Endothelial cell of umbilical vein (primary cell): ENCODE results near the gene CLIC6. TPM values are rescaled to one million over a fixed set of nuclear protein-coding genes. Genes with fewer than 3 reads are reported as not detected.

Source experiments
- BruUV-seq: library from RNA; stranded (reverse); fragments of 400-500 nt; replicated peaks from 2 replicates; lab custom pipeline; 2021; lab: Mats Ljungman, UMichigan
- CTCF ChIA-PET: fragments of 300-600, 350-600 bp; sonication (Branson Sonifier 250); formaldehyde crosslinking; loops from one replicate; lab custom pipeline; 2021; ENCODE audit warnings: antibody characterized with exemption, inconsistent platforms; lab: Charles Lee
- POLR2A ChIA-PET: fragments of 300-600, 350-600 bp; sonication (Branson Sonifier 250); formaldehyde crosslinking; loops from one replicate; lab custom pipeline; 2021; ENCODE audit warnings: antibody characterized with exemption, inconsistent platforms; lab: Charles Lee
- DNase-seq: peaks from one replicate; pipeline ENCODE4 v3.0.0-alpha.2; 2011; ENCODE audit warnings: low read depth, low spot score
- FAIRE-seq: peaks from 2 replicates; lab custom pipeline; 2011; peaks lifted over from hg19 to GRCh38; lab: Jason Lieb, UNC
- H2AFZ ChIP-seq: 2 replicates; pipeline ENCODE4 v1.6.0; 2012; ENCODE audit warnings: low read depth, low read length, control low read depth, inconsistent platforms
- H3K27ac ChIP-seq: 2 replicates; pipeline ENCODE4 v1.5.1; 2011; ENCODE audit warnings: low read depth, mild to moderate bottlenecking, control low read depth, low read length, moderate library complexity; ENCODE audit not compliant: insufficient read depth
- H3K27me3 ChIP-seq, 2 experiments: 2 replicates each; pipeline versions ENCODE4 v1.6.0 to v1.6.1; 2011; ENCODE audit warnings: low read length in 2 of 2, mixed read lengths in 1 of 2; ENCODE audit not compliant: control insufficient read depth in 2 of 2, insufficient read depth in 2 of 2
- H3K36me3 ChIP-seq, 2 experiments: 2 replicates in 1 of 2; 3 replicates in 1 of 2; pipeline ENCODE4 v1.5.1; 2011; ENCODE audit warnings: low read length in 2 of 2, mild to moderate bottlenecking in 1 of 2, moderate library complexity in 1 of 2; ENCODE audit not compliant: control insufficient read depth in 2 of 2, insufficient read depth in 2 of 2; ENCODE audit errors: extremely low read depth in 1 of 2
- H3K4me1 ChIP-seq: 3 replicates; pipeline ENCODE4 v1.5.1; 2011; ENCODE audit warnings: mild to moderate bottlenecking, low read length; ENCODE audit not compliant: control insufficient read depth, insufficient read depth; ENCODE audit errors: extremely low read depth
- H3K4me2 ChIP-seq: 2 replicates; pipeline ENCODE4 v1.6.1; 2011; ENCODE audit warnings: low read length, control low read depth, mixed read lengths; ENCODE audit not compliant: insufficient read depth
- H3K4me3 ChIP-seq, 3 experiments: fragments of 200-600 bp in 1 of 3; sonication (generic), shearing (Covaris generic) in 1 of 3; replicated peaks in 1 of 3; 2 replicates each; pipeline ENCODE4 v1.5.1; 2011 to 2016; ENCODE audit warnings: control low read depth in 3 of 3, low read length in 3 of 3, mild to moderate bottlenecking in 2 of 3, inconsistent platforms in 1 of 3, low read depth in 1 of 3, moderate library complexity in 1 of 3; ENCODE audit not compliant: insufficient read depth in 1 of 3
- H3K79me2 ChIP-seq: 2 replicates; pipeline ENCODE4 v1.6.0; 2012; ENCODE audit warnings: low read length, inconsistent platforms; ENCODE audit not compliant: control insufficient read depth, insufficient read depth
- H3K9ac ChIP-seq: replicated peaks from 2 replicates; pipeline ENCODE3; 2011; ENCODE audit warnings: low read length, control low read depth; ENCODE audit not compliant: insufficient read depth; ENCODE audit errors: extremely low read depth
- H3K9me1 ChIP-seq: replicated peaks from 3 replicates; pipeline ENCODE4 v1.6.0; 2011; ENCODE audit warnings: mild to moderate bottlenecking, low read length; ENCODE audit not compliant: control insufficient read depth, insufficient read depth; ENCODE audit errors: extremely low read depth
- H3K9me3 ChIP-seq: replicated peaks from 2 replicates; pipeline ENCODE4 v1.5.1; 2012; ENCODE audit warnings: low read length, inconsistent platforms; ENCODE audit not compliant: control insufficient read depth, insufficient read depth
- H4K20me1 ChIP-seq: replicated peaks from 2 replicates; pipeline ENCODE3; 2011; ENCODE audit warnings: mild to moderate bottlenecking, low read length; ENCODE audit not compliant: control insufficient read depth, insufficient read depth; ENCODE audit errors: extremely low read depth
- EZH2 ChIP-seq: IDR thresholded peaks from 2 replicates; pipeline ENCODE4 v1.6.1; 2012; ENCODE audit warnings: borderline replicate concordance, low read depth, mild to moderate bottlenecking, moderate library complexity, low read length, inconsistent platforms; ENCODE audit not compliant: severe bottlenecking
- FOS ChIP-seq: IDR thresholded peaks from 2 replicates; pipeline ENCODE4 v1.6.1; 2011; ENCODE audit warnings: mild to moderate bottlenecking, low read length, moderate library complexity, borderline replicate concordance; ENCODE audit not compliant: insufficient read depth
- GATA2 ChIP-seq: IDR thresholded peaks from 2 replicates; pipeline ENCODE4 v1.7.0; 2011; ENCODE audit warnings: low read depth, mild to moderate bottlenecking, moderate library complexity, mixed read lengths, low read length; ENCODE audit not compliant: insufficient read length, insufficient read depth
- JUN ChIP-seq: IDR thresholded peaks from 2 replicates; pipeline ENCODE4 v1.6.1; 2011; ENCODE audit warnings: borderline replicate concordance, low read depth; ENCODE audit not compliant: insufficient read length, insufficient read depth
- MYC ChIP-seq: IDR thresholded peaks from one replicate; pipeline ENCODE4 v1.6.1; 2011; ENCODE audit warnings: mild to moderate bottlenecking, low read depth, low read length
- POLR2A ChIP-seq: IDR thresholded peaks from 2 replicates; pipeline ENCODE4 v1.6.1; 2012; ENCODE audit warnings: low read depth, mild to moderate bottlenecking, control low read depth, low read length
- POLR2AphosphoS5 ChIP-seq: IDR thresholded peaks from 2 replicates; pipeline ENCODE4 v1.6.1; 2012; ENCODE audit warnings: low read depth, mild to moderate bottlenecking, control low read depth, low read length, moderate library complexity; ENCODE audit not compliant: insufficient read depth
- dilution Hi-C: fragments of 300-500 bp; cut with MboI; formaldehyde crosslinking; loops from one replicate; pipeline ENCODE4 v1.15.0; 2019; ENCODE audit warnings: low sequenced_read_pairs; ENCODE audit not compliant: extremely low pct_ligation_motif_present
- intact Hi-C: fragments of 100-400 bp; cut with micrococcal nuclease; formaldehyde crosslinking; loops from one replicate; pipeline ENCODE4 v1.10.0; 2022
- polyA plus RNA-seq, 4 experiments: library from polyadenylated mRNA; depleted of rRNA in 3 of 4; stranded (reverse) in 3 of 4; unstranded in 1 of 4; fragments of >200 nt; gene quantifications; 2 replicates each; pipeline versions ENCODE4 v1.2.1 to v1.2.3, GENCODE V29; 2011 to 2012; ENCODE audit warnings: missing spikeins in 1 of 4
- total RNA-seq: library from RNA; stranded (reverse); gene quantifications from 2 replicates; pipeline ENCODE4 v1.2.3, GENCODE V29; 2021
- TF ChIP-seq, protein P1 (sequence below), 2 donors: IDR thresholded peaks; 1 replicate in 1 of 2; 2 replicates in 1 of 2; pipeline ENCODE4 v1.5.1; 2011; ENCODE audit warnings: low read length in 2 of 2, mild to moderate bottlenecking in 2 of 2, moderate library complexity in 2 of 2, control low read depth in 1 of 2, inconsistent platforms in 1 of 2, low read depth in 1 of 2; ENCODE audit not compliant: insufficient read depth in 1 of 2; ENCODE audit errors: extremely low read depth in 1 of 2
- TF ChIP-seq, protein P2 (sequence below): IDR thresholded peaks from 2 replicates; pipeline ENCODE4 v1.6.1; 2011; ENCODE audit not compliant: insufficient read depth, insufficient read length

The CLIC6 gene
- total and polyA plus RNA-seq, 2 donors (not counting 3 experiments of a cell fraction or from before 2014, with no cell fraction given), result not detected

DNA sequence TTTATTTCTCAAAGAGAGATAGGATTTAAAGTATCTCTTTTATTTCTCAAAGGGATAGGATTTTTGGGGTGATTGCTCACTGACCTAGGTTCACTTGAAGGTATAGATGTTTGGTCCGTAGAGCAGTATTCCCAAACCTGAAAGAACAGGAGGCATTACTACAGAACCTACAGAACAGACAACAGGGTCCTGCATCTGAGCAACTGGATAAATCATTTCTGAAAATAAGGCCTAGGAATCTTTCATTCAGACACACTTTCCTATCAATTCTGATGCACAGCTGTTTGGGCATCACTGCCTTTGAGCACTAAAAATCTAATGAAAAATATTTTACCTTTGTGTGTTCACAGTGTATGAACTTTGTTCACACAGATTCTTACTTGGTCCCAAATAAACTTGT lies 17.2 kb upstream of the CLIC6 start:
- Histone ChIP-seq H3K27me3 (peaks cover 1 to 18% of the 10 kb centered on the region in 2 experiments), H3K27ac (no peak overlapping the region), H3K9ac (no peak overlapping the region), H3K79me2 (no peaks in the 10 kb centered on the region), H3K9me1 (no peaks in the 10 kb centered on the region), H3K4me3 (no peak overlapping the region), H3K4me2 (no peak overlapping the region), H3K36me3 (no peaks in the 10 kb centered on the region), H3K9me3 (no peaks in the 10 kb centered on the region), H2AFZ (no peak overlapping the region), H4K20me1 (no peaks in the 10 kb centered on the region), H3K4me1 (no peaks in the 10 kb centered on the region)
- ChIA-PET CTCF (interaction anchor here (1.3 kb wide), 1 partner anchor 10 kb away, joined by 3 read pairs; no protein-coding TSS in a partner anchor), POLR2A (no interaction called here)
- no peak for TF ChIP-seq MYC
- TF ChIP-seq, protein P1, sequence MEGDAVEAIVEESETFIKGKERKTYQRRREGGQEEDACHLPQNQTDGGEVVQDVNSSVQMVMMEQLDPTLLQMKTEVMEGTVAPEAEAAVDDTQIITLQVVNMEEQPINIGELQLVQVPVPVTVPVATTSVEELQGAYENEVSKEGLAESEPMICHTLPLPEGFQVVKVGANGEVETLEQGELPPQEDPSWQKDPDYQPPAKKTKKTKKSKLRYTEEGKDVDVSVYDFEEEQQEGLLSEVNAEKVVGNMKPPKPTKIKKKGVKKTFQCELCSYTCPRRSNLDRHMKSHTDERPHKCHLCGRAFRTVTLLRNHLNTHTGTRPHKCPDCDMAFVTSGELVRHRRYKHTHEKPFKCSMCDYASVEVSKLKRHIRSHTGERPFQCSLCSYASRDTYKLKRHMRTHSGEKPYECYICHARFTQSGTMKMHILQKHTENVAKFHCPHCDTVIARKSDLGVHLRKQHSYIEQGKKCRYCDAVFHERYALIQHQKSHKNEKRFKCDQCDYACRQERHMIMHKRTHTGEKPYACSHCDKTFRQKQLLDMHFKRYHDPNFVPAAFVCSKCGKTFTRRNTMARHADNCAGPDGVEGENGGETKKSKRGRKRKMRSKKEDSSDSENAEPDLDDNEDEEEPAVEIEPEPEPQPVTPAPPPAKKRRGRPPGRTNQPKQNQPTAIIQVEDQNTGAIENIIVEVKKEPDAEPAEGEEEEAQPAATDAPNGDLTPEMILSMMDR (IDR thresholded peaks at IDR 0.05; ENCODE audit: extremely low read depth in 1 of 2, insufficient read depth in 1 of 2, low read depth in 1 of 2, low read length in 2 of 2), result no peak
- no peak for TF ChIP-seq POLR2A
- no peak for TF ChIP-seq EZH2
- no peak for TF ChIP-seq GATA2
- no peak for TF ChIP-seq POLR2AphosphoS5
- no peak for TF ChIP-seq FOS
- TF ChIP-seq, protein P2, sequence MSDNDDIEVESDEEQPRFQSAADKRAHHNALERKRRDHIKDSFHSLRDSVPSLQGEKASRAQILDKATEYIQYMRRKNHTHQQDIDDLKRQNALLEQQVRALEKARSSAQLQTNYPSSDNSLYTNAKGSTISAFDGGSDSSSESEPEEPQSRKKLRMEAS, result no peak
- no peak for TF ChIP-seq JUN
- DNase-seq (no peak), FAIRE-seq (no peak)
- dilution Hi-C loops (no loop called here), intact Hi-C loops (no loop called here)
- BruUV-seq, result no TSS peak
